Measurements from ENCODE around the gene EEFSEC. TPM values are rescaled to one million over a fixed set of nuclear protein-coding genes. Genes with fewer than 3 reads are reported as not detected.

Gene EEFSEC
- total RNA-seq, 1 donor from 2014 or later: 7.1 TPM

DNA sequence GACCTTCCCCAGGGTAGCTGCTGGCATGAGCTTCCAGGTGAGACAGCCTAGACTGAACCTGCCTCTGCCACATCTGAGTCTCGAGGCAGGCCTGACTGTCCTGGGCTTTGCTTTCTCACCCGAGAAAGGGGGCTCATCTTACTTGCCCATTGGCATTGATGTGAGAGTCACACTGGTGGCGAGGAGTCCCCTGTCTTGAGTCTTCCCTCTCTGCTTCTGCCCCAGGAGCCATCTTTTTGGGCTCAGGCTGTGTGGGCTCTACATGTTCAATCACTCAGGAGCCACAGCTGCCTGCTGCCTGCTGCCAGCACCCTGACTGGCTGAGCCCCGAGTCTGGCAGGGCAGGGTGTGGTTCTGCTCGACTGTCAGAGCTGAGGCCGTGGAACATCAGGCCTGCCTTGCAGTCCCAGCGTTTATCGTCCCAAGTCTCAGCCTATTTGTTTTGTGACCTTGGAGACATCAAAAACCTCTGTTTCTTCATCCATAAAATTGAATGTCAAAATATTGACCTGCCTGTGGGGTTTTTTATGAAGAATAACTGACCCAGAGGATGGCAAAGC, 180.9 kb downstream of the EEFSEC start:
- Mint-ChIP-seq H3K27ac (ENCODE audit: unreplicated experiment) (no peak overlapping the region), H3K4me1 (ENCODE audit: unreplicated experiment) (peaks cover 11% of the 10 kb centered on the region), H3K4me3 (ENCODE audit: unreplicated experiment) (no peak overlapping the region), H3K27me3 (ENCODE audit: unreplicated experiment) (peaks cover 9% of the 10 kb centered on the region), H3K9me3 (ENCODE audit: unreplicated experiment) (no peaks in the 10 kb centered on the region), H3K36me3 (ENCODE audit: low read depth, unreplicated experiment) (no peaks in the 10 kb centered on the region)
- TF ChIP-seq, protein P1, sequence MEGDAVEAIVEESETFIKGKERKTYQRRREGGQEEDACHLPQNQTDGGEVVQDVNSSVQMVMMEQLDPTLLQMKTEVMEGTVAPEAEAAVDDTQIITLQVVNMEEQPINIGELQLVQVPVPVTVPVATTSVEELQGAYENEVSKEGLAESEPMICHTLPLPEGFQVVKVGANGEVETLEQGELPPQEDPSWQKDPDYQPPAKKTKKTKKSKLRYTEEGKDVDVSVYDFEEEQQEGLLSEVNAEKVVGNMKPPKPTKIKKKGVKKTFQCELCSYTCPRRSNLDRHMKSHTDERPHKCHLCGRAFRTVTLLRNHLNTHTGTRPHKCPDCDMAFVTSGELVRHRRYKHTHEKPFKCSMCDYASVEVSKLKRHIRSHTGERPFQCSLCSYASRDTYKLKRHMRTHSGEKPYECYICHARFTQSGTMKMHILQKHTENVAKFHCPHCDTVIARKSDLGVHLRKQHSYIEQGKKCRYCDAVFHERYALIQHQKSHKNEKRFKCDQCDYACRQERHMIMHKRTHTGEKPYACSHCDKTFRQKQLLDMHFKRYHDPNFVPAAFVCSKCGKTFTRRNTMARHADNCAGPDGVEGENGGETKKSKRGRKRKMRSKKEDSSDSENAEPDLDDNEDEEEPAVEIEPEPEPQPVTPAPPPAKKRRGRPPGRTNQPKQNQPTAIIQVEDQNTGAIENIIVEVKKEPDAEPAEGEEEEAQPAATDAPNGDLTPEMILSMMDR (IDR thresholded peaks at IDR 0.05; ENCODE audit: unreplicated experiment): no peak
- DNase-seq (ENCODE audit: low spot score): no peak

DNA sequence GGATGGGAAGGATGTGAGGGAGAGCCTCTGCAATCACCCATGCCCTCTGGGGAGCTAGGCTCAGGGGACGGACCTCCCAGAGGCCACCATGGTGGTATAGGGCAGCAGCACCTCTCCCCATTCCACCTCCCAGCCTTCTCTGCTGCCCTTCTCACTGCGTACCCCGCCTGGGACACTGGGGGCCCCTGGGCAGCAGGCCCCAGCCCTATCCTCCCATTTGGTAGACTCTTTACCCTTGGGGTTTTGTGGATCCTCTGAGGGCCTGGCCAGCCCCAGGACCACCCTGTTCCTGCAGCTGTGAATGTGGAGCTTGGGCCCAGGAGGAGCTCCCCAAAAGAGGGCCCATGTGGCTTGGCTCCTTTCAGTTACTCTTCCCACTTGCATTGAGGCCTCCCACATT, 181.5 kb downstream of the EEFSEC start:
- DNase-seq (ENCODE audit: low spot score): no peak
- Mint-ChIP-seq H3K36me3 (ENCODE audit: low read depth, unreplicated experiment) (no peaks in the 10 kb centered on the region), H3K27ac (ENCODE audit: unreplicated experiment) (no peak overlapping the region), H3K9me3 (ENCODE audit: unreplicated experiment) (no peaks in the 10 kb centered on the region), H3K27me3 (ENCODE audit: unreplicated experiment) (peaks cover 9% of the 10 kb centered on the region), H3K4me1 (ENCODE audit: unreplicated experiment) (peaks cover 11% of the 10 kb centered on the region), H3K4me3 (ENCODE audit: unreplicated experiment) (no peak overlapping the region)
- TF ChIP-seq, protein P1 (IDR thresholded peaks at IDR 0.05; ENCODE audit: unreplicated experiment): no peak

DNA sequence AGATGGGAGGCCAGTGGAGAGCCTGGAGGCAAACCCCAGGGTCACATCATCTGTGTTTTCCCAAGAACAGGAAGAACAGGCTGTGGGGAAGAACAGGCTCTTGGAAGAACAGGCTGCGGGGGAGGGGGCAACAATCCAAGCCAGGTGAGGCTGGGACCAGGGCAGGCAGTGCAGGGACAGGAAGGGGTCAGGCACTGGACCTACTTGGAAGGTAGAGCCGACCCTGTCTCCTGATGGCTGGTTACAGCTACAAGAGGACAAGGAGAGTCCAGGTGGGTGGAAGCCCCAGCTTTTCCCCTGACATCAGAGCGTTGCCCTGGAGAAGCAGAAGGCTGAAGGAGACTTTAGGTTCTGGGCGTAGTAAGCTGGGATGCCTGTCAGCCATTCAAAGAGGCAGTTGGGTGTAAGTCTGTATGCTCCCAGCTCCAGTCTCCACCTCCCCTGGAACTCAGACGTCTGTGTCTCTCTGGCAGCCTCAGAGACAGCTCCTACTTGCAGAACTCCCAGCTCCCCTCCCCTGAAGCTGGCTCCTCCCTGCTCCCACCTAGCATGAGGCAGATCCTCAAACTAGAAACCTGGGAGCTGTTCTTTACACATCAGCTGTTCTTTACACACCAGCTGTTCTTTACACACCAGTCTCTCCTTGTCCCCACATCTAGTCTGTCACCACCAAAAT, 182.5 kb downstream of the EEFSEC start:
- no peak for DNase-seq (ENCODE audit: low spot score)
- Mint-ChIP-seq H3K36me3 (ENCODE audit: low read depth, unreplicated experiment) (peaks cover 5% of the 10 kb centered on the region), H3K27ac (ENCODE audit: unreplicated experiment) (peak overlapping the region; percentile 11), H3K9me3 (ENCODE audit: unreplicated experiment) (no peaks in the 10 kb centered on the region), H3K4me1 (ENCODE audit: unreplicated experiment) (peaks cover 11% of the 10 kb centered on the region), H3K27me3 (ENCODE audit: unreplicated experiment) (peaks cover 9% of the 10 kb centered on the region), H3K4me3 (ENCODE audit: unreplicated experiment) (no peak overlapping the region)
- TF ChIP-seq, protein P1 (IDR thresholded peaks at IDR 0.05; ENCODE audit: unreplicated experiment): no peak

DNA sequence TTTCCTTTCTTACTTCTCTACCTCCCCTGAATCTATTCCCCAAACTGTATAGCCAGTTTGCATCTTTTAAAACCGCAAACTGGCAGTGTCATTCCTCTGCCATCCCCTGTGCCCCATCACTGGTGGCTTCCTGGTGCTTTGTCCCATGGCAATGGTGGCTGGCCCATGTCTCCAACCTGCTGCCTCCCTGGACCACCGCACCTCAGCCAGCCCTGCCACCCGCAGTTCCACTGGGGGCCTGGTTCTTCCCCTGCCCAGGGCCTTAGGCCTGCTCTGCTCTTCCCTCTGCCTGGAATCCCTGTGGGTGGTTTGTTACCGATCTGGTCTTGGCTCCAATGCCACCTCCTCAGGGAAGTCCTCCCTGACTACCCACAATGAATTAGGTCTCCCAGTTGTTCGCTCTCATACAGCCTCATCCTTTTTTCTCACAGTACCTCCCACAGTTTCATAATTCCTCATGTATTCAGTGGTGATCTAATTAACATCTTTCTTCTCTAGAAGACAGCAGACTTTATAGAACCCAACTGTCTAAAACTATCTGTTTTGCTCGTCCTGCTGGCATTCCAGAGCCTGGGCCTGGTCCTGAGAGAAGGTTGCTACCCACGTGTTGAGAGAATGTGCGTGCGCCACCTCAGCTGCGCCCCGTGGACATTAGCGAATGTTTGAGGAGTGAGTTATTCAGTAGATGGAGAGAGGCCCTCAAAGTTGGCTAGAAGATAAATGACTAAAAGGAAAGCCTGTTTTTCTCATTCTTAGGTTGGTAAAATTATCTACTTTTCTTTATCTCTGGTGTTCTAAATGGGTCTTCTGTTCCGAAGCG, 183.3 kb downstream of the EEFSEC start:
- peaks cover 5% of the 10 kb centered on the region for H3K36me3 Mint-ChIP-seq (ENCODE audit: low read depth, unreplicated experiment)
- H3K4me1 Mint-ChIP-seq (ENCODE audit: unreplicated experiment): peaks cover 11% of the 10 kb centered on the region
- peak overlapping the region; percentile 11 for H3K27ac Mint-ChIP-seq (ENCODE audit: unreplicated experiment)
- no peak for DNase-seq (ENCODE audit: low spot score)
- H3K9me3 Mint-ChIP-seq (ENCODE audit: unreplicated experiment): no peaks in the 10 kb centered on the region
- no peak overlapping the region for H3K4me3 Mint-ChIP-seq (ENCODE audit: unreplicated experiment)
- peaks cover 9% of the 10 kb centered on the region for H3K27me3 Mint-ChIP-seq (ENCODE audit: unreplicated experiment)
- TF ChIP-seq, protein P1 (IDR thresholded peaks at IDR 0.05; ENCODE audit: unreplicated experiment): no peak
